Measurements from ENCODE around the gene CEP85.
A peak's percentile ranks its signal among the peaks of the same experiment; 100 is the strongest.
"Not testable (repeated sequence)": the region's sequence is repeated elsewhere in the genome, so short reads cannot be mapped to it uniquely, and the experiment has no call there.

CEP85 gene

DNA sequence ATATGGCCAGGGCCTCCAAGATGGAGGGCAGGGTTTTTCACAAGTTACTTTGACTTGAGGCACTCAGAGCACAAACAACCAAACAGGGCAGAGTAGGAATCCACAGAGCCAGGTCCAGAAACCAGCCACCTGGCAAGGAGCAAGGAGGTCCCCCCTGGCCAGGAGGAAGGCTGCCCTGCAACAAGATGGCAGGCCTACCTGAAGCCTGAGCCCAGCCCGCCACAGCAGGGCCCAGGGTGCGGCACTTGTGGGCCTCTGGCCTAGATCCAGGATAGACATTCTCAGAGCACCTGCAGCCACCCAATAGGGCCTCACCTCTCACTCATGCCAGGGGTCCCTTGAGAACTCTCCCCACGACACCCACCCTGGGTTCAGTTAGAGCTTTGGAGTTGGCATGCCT is 57.4 kb downstream of the CEP85 start:
- DNase-seq = no peak

GRCh38 chr1:26291939-26292338 is 57.9 kb downstream of the CEP85 start:
- DNase-seq = no peak

DNA sequence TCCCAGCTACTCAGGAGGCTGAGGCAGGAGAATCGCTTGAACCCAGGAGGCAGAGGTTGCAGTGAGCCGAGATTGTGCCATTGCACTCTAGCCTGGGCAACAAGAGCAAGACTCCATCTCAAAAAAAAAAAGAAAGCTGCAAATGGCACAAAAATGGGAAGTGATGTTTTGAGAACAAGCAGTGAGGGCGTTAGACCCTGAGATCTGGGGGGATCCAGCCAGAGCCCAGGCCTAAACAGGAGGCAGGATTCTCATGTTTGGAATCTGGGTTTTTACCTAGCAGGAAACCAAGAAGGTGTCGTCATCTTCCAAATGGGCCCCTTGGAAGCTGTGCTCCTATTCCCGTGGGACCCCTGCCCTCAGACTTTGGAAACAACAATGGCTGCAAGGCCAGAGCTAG is 58.7 kb downstream of the CEP85 start:
- not testable (repeated sequence) for DNase-seq

GRCh38 chr1:26293911-26294463 is 60.0 kb downstream of the CEP85 start:
- no peak for DNase-seq

- DNase-seq = no peak
Observed at GRCh38 chr1:26295194-26296138, 61.5 kb downstream of the CEP85 start.

DNA sequence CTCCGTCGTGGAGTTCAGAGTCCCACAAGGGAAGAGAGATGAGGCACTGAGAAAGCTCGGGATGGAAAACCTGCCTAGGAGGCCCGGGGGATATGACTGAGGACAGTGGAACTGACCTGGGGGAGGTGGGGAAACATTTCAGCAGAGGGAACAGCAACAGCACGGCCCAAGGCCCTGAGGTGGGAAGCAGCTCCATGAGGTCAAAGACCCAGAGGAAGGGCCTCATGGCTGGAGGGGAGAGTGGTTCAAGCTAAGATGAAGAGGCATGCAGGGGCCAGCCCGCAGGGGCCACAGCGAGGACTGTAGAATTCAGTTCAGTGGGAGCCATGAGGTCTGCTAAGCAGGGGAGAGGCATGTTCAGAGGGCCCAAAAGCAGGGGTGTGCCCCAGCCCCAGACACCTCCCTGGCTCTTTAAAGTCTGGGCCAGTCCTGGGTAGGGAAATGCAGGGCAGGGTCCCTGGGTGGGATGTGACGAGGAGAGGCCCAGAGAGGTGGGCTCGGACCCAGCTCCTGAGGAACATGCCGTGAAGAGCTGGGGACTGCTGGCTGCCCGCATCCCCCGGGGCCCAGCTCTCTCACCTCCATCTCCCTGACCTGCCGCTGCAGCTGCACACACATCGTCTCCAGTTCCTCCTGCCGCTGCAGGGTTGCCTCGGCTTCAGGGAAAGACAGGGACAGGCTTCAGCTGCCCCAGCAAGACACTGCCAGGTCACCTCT is 62.5 kb downstream of the CEP85 start:
- DNase-seq = no peak

GRCh38 chr1:26297057-26297790 is 63.2 kb downstream of the CEP85 start:
- no peak for DNase-seq

GRCh38 chr1:26297791-26298124 is 63.8 kb downstream of the CEP85 start:
- DNase-seq = no peak

DNA sequence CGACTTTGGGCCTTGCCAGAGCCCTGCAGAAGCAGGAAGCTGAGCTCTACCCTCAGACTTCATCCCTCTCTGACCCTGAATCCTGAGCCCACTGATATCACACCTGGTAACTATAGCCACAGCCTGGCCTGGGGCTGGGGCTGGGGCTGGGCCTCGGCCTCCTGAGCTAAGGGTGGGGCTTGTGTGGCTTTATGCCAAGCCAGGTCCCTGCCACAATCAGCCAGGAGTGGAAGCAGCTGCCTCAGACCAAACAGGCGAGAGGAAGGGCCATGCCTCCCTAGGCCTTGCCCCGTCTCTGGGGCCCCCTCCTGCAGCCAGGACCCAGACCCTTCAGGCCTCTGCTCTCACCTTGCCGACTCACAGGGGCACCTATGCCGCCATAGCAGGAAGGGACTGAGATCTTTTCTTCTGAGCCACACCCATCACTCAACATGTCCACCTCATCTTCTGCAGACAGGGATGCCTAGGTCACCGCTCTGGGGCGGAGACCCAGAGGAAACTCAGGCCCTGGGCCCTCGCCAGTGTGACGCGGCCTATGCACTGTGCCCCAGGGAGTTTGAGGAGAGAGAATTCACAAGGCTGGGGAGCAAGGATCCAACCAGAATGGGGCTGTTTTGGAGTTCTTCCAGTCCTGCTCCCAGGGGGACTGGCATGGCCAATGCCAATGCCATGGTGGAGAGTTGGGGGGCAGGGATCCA is 66.7 kb downstream of the CEP85 start:
- no peak for DNase-seq

DNA sequence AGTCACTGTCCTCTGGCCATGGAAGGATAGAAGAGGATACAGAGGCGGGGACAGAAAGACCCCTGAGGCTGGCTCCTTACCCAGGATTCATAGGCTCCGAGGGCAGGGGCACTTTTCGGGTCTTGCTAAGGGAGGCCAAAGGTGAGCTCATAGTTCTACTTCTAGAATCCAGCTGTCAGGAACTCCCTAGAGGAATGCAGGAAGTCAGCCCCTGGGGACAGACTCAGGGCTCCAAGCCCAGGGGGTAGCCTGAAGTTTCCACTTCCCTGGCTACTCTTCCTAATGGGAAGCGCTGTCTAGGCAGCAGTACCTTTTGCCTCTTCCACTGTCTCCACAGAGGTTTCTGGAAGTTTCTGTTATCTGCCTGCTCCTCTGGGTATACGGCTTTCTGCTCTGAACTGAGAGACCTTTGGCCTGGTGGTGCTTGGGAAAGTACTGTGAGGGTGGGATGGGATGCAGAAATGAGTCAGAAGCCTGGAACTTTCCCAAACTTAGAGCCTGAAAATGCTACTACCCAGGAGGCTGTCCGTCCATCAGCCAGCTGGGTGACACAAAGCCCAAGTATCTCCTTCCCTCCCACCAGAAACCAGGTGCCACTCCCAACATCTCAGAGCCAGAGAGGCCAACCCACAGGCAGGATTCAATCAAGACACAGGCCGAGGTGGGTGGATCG is 68.9 kb downstream of the CEP85 start:
- no peak for DNase-seq

- no peak for DNase-seq
Observed at GRCh38 chr1:26305667-26306289, 71.8 kb downstream of the CEP85 start.

DNA sequence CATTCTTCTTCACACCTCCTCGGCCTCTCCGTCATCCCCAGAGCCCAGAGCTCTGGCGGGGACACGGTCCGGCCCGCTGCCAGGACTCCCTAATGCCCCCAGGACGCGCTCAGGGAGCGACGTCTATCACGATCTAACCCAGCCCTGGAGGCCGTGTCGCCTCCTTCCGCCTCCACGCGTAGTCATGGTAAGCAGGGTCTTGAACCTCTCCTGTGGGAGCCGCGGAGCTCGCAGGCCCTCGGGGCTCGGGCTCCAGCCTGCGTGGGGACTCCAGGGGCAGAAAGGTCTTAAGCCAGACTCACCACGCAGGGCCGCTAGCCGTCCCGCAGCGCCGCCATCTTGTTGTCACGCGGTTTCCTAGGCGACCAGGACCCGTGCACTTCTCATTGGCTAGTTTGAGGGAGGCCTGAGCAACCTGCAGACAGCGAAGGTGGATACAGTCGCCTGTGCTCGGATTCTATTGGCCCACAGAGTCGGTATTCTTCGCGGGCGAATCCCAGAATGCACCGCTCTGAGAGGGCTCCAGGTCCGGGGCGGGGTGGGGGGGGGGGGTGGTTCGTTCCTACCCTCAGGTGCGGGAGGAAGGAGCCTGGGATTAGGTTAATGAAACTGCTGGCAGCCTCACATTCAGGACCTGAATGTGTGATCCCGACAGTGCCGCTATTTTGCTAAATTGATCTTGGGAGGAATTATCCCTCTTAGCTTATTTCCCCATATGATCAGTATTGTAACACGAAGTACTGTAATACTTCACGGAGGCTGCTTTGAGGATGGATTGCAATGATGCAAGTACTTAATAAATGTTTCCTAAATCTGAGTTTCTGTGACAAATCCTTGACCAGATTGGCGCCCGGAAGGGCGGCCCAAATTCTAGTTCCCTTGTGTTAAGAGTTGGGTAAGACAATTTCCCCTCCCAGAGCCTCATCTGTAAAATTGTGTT is 72.6 kb downstream of the CEP85 start, which contains the start of gene UBXN11:
Gene UBXN11, minus strand, starts transcription at position 347 of the 940 bp plus-strand sequence. CDS start 3,753 bp downstream, outside the sequence.
- DNase-seq = peak; percentile 94

DNA sequence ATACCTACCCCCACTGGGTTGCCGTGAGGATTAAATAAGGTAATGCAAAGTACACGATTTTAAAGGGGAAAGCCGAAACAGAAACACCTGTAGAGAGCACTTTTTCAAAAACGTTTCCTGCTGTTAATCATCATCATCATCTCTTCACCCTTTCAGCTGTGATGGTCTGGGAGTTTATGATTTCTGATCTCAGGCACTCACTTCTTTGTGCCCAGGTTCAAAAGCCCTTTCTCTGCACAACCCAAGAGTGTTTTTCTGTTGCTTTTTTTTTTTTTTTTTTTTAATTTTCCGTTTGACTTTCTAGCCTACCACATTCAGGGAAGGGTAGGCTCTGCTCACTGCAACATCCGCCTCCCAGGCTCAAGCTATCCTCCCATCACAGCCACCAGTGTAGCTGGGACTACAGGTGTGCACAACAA is 73.4 kb downstream of the CEP85 start:
- DNase-seq = no peak

GRCh38 chr1:26307966-26308899 is 74.2 kb downstream of the CEP85 start:
- not testable (repeated sequence) for DNase-seq

DNA sequence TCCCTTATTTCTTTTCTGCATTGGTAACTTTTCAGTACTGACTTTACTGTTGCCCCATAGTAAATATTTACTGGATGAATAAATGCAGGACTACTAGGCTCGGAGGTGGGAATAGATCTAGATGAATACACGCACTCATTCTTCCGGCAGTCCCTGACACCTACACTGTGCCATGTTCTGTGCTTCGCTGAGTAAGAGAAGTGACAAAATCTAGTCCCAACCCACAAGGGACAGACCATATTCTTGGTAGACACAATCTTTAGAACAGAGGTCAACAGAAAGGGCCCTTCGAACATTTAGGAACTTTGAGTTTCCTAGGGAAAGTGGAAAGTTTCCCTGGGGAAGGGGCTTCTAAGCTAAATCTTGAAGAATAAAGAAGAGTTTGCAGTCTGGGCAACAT is 80.5 kb downstream of the CEP85 start:
- no peak for DNase-seq

- no peak for DNase-seq
Observed at GRCh38 chr1:26315874-26316850, 82.2 kb downstream of the CEP85 start.

DNA sequence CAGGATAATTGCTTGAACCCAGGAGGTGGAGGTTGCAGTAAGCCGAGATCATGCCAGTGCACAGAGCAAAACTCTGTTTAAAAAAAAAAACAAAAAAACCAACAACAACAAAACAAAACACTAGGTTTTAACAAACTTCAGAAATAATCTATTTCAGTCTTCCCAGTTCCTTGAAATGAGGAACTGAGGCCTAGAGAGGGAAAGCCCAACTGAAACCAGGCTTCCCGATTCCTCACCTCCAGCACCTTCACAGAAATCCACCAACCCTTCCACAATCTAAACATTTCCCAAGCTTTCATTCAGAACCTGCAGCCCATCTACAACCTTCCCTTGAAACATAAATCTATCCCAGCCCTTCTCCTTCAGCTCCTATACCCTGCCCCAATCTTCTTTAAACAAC is 83.1 kb downstream of the CEP85 start:
- DNase-seq = no peak
